Uterus (tissue), 4 donors: ENCODE measurements around the gene SHISA6. TPM values are rescaled to one million over a fixed set of nuclear protein-coding genes. Genes with fewer than 3 reads are reported as not detected.

ENCODE experiments used
- DNase-seq, 2 donors: peaks; one replicate each; pipeline ENCODE4 v3.0.0-alpha.2; 2019 to 2020
- H3K27ac ChIP-seq, 2 donors: fragments of 200-600 bp; sonication (generic); 1 replicate in 1 of 2; 2 replicates in 1 of 2; pipeline ENCODE4 v1.5.1; 2016 to 2018
- H3K27me3 ChIP-seq, 2 donors: fragments of 200-600 bp; sonication (generic); one replicate each; pipeline ENCODE4 v1.5.1; 2018 to 2019; ENCODE audit warnings: control low read depth in 1 of 2
- H3K36me3 ChIP-seq, 2 donors: fragments of 200-600 bp; sonication (generic); one replicate each; pipeline ENCODE4 v1.5.1; 2019; ENCODE audit warnings: control low read depth in 1 of 2
- H3K4me1 ChIP-seq, 2 donors: fragments of 200-600 bp; sonication (generic); one replicate each; pipeline ENCODE4 v1.5.1; 2018 to 2019; ENCODE audit warnings: control low read depth in 1 of 2
- H3K4me3 ChIP-seq, 2 donors: fragments of 200-600 bp; sonication (generic); 1 replicate in 1 of 2; 2 replicates in 1 of 2; pipeline ENCODE4 v1.5.1; 2018 to 2019; ENCODE audit warnings: mild to moderate bottlenecking in 1 of 2
- H3K9me3 ChIP-seq, 2 donors: fragments of 200-600 bp; sonication (generic); one replicate each; pipeline ENCODE4 v1.5.1; 2019; ENCODE audit warnings: control low read depth in 1 of 2
- CTCF ChIP-seq, 4 experiments: fragments of 200-600 bp in 2 of 4; fragments of 450-650 bp in 2 of 4; sonication (generic) in 2 of 4; IDR thresholded peaks; one replicate each; pipeline ENCODE4 v1.5.1; 2016 to 2019; ENCODE audit warnings: antibody characterized with exemption in 4 of 4, mild to moderate bottlenecking in 2 of 4, moderate library complexity in 1 of 4
- POLR2A ChIP-seq, 2 donors: fragments of 450-650 bp; IDR thresholded peaks; one replicate each; pipeline ENCODE4 v1.6.1; 2016; ENCODE audit warnings: antibody characterized with exemption in 2 of 2, mild to moderate bottlenecking in 1 of 2, moderate library complexity in 1 of 2
- intact Hi-C: fragments of 100-400 bp; cut with DNase I; formaldehyde crosslinking; loops from one replicate; pipeline ENCODE4 v1.15.1; 2023; ENCODE audit warnings: low total_unique reads
- total RNA-seq, 4 donors: library from RNA; depleted of rRNA in 3 of 4; stranded (reverse); fragments of >200 nt in 3 of 4; gene quantifications; one replicate each; pipeline versions ENCODE4 v1.1.0 to v1.2.4, GENCODE V29; 2014 to 2023
- donor health status: DM: yes; HTN: yes; CAD: no.

SHISA6 gene
- total RNA-seq, 4 donors from 2014 or later: 0.18 to 3.7 (median 2.0) TPM; not detected in 1

- TF ChIP-seq CTCF (IDR thresholded peaks at IDR 0.05): no peak
- TF ChIP-seq POLR2A (IDR thresholded peaks at IDR 0.05): no peak
- intact Hi-C loops: loop anchor here (10.0 kb wide), 1 partner anchor 74 kb away; no protein-coding TSS in a partner anchor
- DNase-seq: no peak
These were observed 320.3 kb downstream of the SHISA6 start for GRCh38 chr17:11561281-11561680.

GRCh38 chr17:11561702-11562101, 320.7 kb downstream of the SHISA6 start:
- DNase-seq: no peak
- no peak overlapping the region for H3K4me3 ChIP-seq
- H3K27me3 ChIP-seq: no peaks in the 10 kb centered on the region
- H3K4me1 ChIP-seq: no peaks in the 10 kb centered on the region
- no peak overlapping the region for H3K27ac ChIP-seq
- intact Hi-C loops: loop anchor here (10.0 kb wide), 1 partner anchor 73 kb away; no protein-coding TSS in a partner anchor
- H3K36me3 ChIP-seq: no peaks in the 10 kb centered on the region
- no peaks in the 10 kb centered on the region for H3K9me3 ChIP-seq
- TF ChIP-seq CTCF (IDR thresholded peaks at IDR 0.05): no peak
- TF ChIP-seq POLR2A (IDR thresholded peaks at IDR 0.05): no peak

More at GRCh38 chr17:11561281-11561680, 320.3 kb downstream of the SHISA6 start:
- no peaks in the 10 kb centered on the region for H3K36me3 ChIP-seq
- H3K4me1 ChIP-seq: no peaks in the 10 kb centered on the region
- H3K4me3 ChIP-seq: no peak overlapping the region
- no peaks in the 10 kb centered on the region for H3K9me3 ChIP-seq
- no peaks in the 10 kb centered on the region for H3K27me3 ChIP-seq
- H3K27ac ChIP-seq: no peak overlapping the region

- intact Hi-C loops: loop anchor here (10.0 kb wide), 1 partner anchor 70 kb away; no protein-coding TSS in a partner anchor
- no peaks in the 10 kb centered on the region for H3K9me3 ChIP-seq
- H3K27ac ChIP-seq: no peak overlapping the region
- TF ChIP-seq CTCF (IDR thresholded peaks at IDR 0.05) (no peak), POLR2A (IDR thresholded peaks at IDR 0.05) (no peak)
- DNase-seq: no peak
- H3K4me3 ChIP-seq: no peak overlapping the region
- no peaks in the 10 kb centered on the region for H3K36me3 ChIP-seq
- no peaks in the 10 kb centered on the region for H3K4me1 ChIP-seq
- H3K27me3 ChIP-seq: no peaks in the 10 kb centered on the region
These were observed 323.8 kb downstream of the SHISA6 start for GRCh38 chr17:11564589-11565380.

- Histone ChIP-seq H3K4me3 (no peak overlapping the region), H3K27me3 (no peaks in the 10 kb centered on the region), H3K4me1 (no peaks in the 10 kb centered on the region), H3K27ac (no peak overlapping the region), H3K9me3 (no peaks in the 10 kb centered on the region), H3K36me3 (no peaks in the 10 kb centered on the region)
- DNase-seq: no peak
- intact Hi-C loops: loop anchor here (10.0 kb wide), 1 partner anchor 69 kb away; no protein-coding TSS in a partner anchor
- TF ChIP-seq POLR2A (IDR thresholded peaks at IDR 0.05) (no peak), CTCF (IDR thresholded peaks at IDR 0.05) (no peak)
These were observed 324.6 kb downstream of the SHISA6 start for GRCh38 chr17:11565591-11565990.

GRCh38 chr17:11578998-11579397, 338.0 kb downstream of the SHISA6 start:
- H3K27me3 ChIP-seq: no peaks in the 10 kb centered on the region
- no peak for DNase-seq
- H3K4me1 ChIP-seq: no peaks in the 10 kb centered on the region
- no peaks in the 10 kb centered on the region for H3K36me3 ChIP-seq
- H3K27ac ChIP-seq: no peak overlapping the region
- no peak for TF ChIP-seq POLR2A (IDR thresholded peaks at IDR 0.05)
- no peak for TF ChIP-seq CTCF (IDR thresholded peaks at IDR 0.05)
- no peak overlapping the region for H3K4me3 ChIP-seq
- H3K9me3 ChIP-seq: no peaks in the 10 kb centered on the region
- intact Hi-C loops: no loop called here
